HEK293T (cell line): ENCODE measurements around the gene SPRR2B.
"Not testable (repeated sequence)": the region's sequence is repeated elsewhere in the genome, so short reads cannot be mapped to it uniquely, and the experiment has no call there.

Experiments used
- CTCF ChIA-PET: fragments of 350-600 bp; formaldehyde crosslinking; extraction: SDS; loops from one replicate; lab custom pipeline; 2021; ENCODE audit warnings: antibody characterized with exemption, inconsistent platforms; lab: Yijun Ruan, JAX
- POLR2A ChIA-PET: fragments of 350-600 bp; formaldehyde crosslinking; extraction: SDS; loops from one replicate; lab custom pipeline; 2020; ENCODE audit warnings: antibody characterized with exemption, inconsistent platforms; lab: Yijun Ruan, JAX
- DNase-seq: peaks from one replicate; pipeline ENCODE4 v3.0.0; 2012; ENCODE audit warnings: mixed read lengths; ENCODE audit errors: extremely low spot score
- ARNT ChIP-seq: fragments of 450-650 bp; IDR thresholded peaks from 2 replicates; pipeline ENCODE4 v1.6.1; 2017; ENCODE audit warnings: mild to moderate bottlenecking
- BHLHE40 ChIP-seq: fragments of 450-650 bp; IDR thresholded peaks from 2 replicates; pipeline ENCODE4 v1.6.1; 2016; ENCODE audit warnings: mild to moderate bottlenecking, moderate library complexity, borderline replicate concordance
- CTBP1 ChIP-seq: fragments of 450-650 bp; IDR thresholded peaks from 2 replicates; pipeline ENCODE4 v1.6.1; 2016; ENCODE audit warnings: borderline replicate concordance
- ELF4 ChIP-seq: fragments of 450-650 bp; IDR thresholded peaks from 2 replicates; pipeline ENCODE4 v1.6.1; 2017; ENCODE audit warnings: antibody characterized with exemption
- FOXA1 ChIP-seq: fragments of 450-650 bp; IDR thresholded peaks from 2 replicates; pipeline ENCODE4 v1.6.1; 2016; ENCODE audit warnings: mild to moderate bottlenecking
- FOXK2 ChIP-seq: fragments of 450-650 bp; IDR thresholded peaks from 2 replicates; pipeline ENCODE4 v1.6.1; 2016; ENCODE audit warnings: mild to moderate bottlenecking
- FOXM1 ChIP-seq: fragments of 450-650 bp; IDR thresholded peaks from 2 replicates; pipeline ENCODE4 v1.6.1; 2017; ENCODE audit warnings: mild to moderate bottlenecking, borderline replicate concordance
- HDGF ChIP-seq: fragments of 450-650 bp; IDR thresholded peaks from 2 replicates; pipeline ENCODE4 v1.6.1; 2017; ENCODE audit warnings: antibody characterized with exemption, borderline replicate concordance
- L3MBTL2 ChIP-seq: fragments of 450-650 bp; conservative IDR thresholded peaks from 2 replicates; pipeline ENCODE4 v1.6.1; 2016; ENCODE audit warnings: mild to moderate bottlenecking
- LEF1 ChIP-seq: fragments of 450-650 bp; IDR thresholded peaks from 2 replicates; pipeline ENCODE4 v1.6.1; 2017; ENCODE audit warnings: mild to moderate bottlenecking, borderline replicate concordance
- NFRKB ChIP-seq: fragments of 450-650 bp; IDR thresholded peaks from 2 replicates; pipeline ENCODE4 v1.6.1; 2016; ENCODE audit warnings: mild to moderate bottlenecking, moderate library complexity
- PKNOX1 ChIP-seq: fragments of 450-650 bp; IDR thresholded peaks from 2 replicates; pipeline ENCODE4 v1.6.1; 2016
- SP1 ChIP-seq: fragments of 450-650 bp; IDR thresholded peaks from 2 replicates; pipeline ENCODE4 v1.6.1; 2017
- SUZ12 ChIP-seq: fragments of 450-650 bp; IDR thresholded peaks from 2 replicates; pipeline ENCODE4 v1.6.1; 2016; ENCODE audit warnings: mild to moderate bottlenecking
- TARDBP ChIP-seq: fragments of 450-650 bp; IDR thresholded peaks from 2 replicates; pipeline ENCODE4 v1.6.1; 2016
- ZNF384 ChIP-seq: fragments of 450-650 bp; IDR thresholded peaks from 2 replicates; pipeline ENCODE4 v1.6.1; 2016

The SPRR2B gene

GRCh38 chr1:153028766-153029165 lies 42.6 kb downstream of the SPRR2B start:
- ChIA-PET CTCF (no interaction called here), POLR2A (no interaction called here)
- DNase-seq, result no peak
- TF ChIP-seq ARNT, result no peak
- TF ChIP-seq L3MBTL2, result no peak
- no peak for TF ChIP-seq ELF4
- TF ChIP-seq SUZ12, result no peak
- TF ChIP-seq FOXA1, result no peak
- TF ChIP-seq HDGF, result no peak
- TF ChIP-seq LEF1, result no peak
- TF ChIP-seq CTBP1, result no peak
- TF ChIP-seq PKNOX1, result no peak
- no peak for TF ChIP-seq FOXK2
- no peak for TF ChIP-seq TARDBP
- TF ChIP-seq NFRKB, result no peak
- no peak for TF ChIP-seq SP1
- TF ChIP-seq ZNF384, result no peak

GRCh38 chr1:153025797-153026196 lies 45.6 kb downstream of the SPRR2B start:
- no peak for DNase-seq
- TF ChIP-seq FOXA1 (no peak), LEF1 (no peak), ZNF384 (no peak), SUZ12 (no peak), BHLHE40 (no peak), ARNT (no peak), TARDBP (no peak), PKNOX1 (no peak), FOXK2 (no peak), FOXM1 (no peak), NFRKB (no peak), HDGF (no peak), ELF4 (no peak), L3MBTL2 (no peak), CTBP1 (no peak), SP1 (no peak)
- CTCF ChIA-PET, result no interaction called here
- POLR2A ChIA-PET, result no interaction called here

- DNase-seq, result no peak
- POLR2A ChIA-PET, result no interaction called here
- TF ChIP-seq FOXK2, result no peak
- TF ChIP-seq NFRKB, result no peak
- no peak for TF ChIP-seq SP1
- TF ChIP-seq PKNOX1, result no peak
- no peak for TF ChIP-seq ZNF384
- TF ChIP-seq SUZ12, result no peak
- no peak for TF ChIP-seq LEF1
- TF ChIP-seq TARDBP, result no peak
- TF ChIP-seq ELF4, result no peak
- no peak for TF ChIP-seq BHLHE40
- CTCF ChIA-PET, result no interaction called here
These were observed 47.0 kb downstream of the SPRR2B start for GRCh38 chr1:153024413-153024812.

- CTCF ChIA-PET, result no interaction called here
- DNase-seq, result no peak
- POLR2A ChIA-PET, result no interaction called here
- TF ChIP-seq FOXM1 (no peak), NFRKB (no peak), FOXK2 (no peak), TARDBP (no peak), ELF4 (no peak), SUZ12 (no peak), CTBP1 (no peak), ARNT (no peak), HDGF (no peak), ZNF384 (no peak), PKNOX1 (no peak), L3MBTL2 (no peak), SP1 (no peak), BHLHE40 (no peak), LEF1 (no peak), FOXA1 (no peak)
These were observed 48.3 kb downstream of the SPRR2B start for GRCh38 chr1:153023109-153023508.

GRCh38 chr1:153022340-153022739 lies 49.1 kb downstream of the SPRR2B start:
- DNase-seq, CTCF ChIA-PET, POLR2A ChIA-PET: not testable (repeated sequence)

GRCh38 chr1:153021829-153022228 lies 49.6 kb downstream of the SPRR2B start:
- DNase-seq, POLR2A ChIA-PET, CTCF ChIA-PET: not testable (repeated sequence)
